Activated T-helper 17 cell treated with anti-CD3 and anti-CD28 coated beads, Interleukin-2, amount 50 U/mL, for 72 hours (primary cell): Measurements from ENCODE around the gene LRFN3. TPM values are rescaled to one million over a fixed set of nuclear protein-coding genes. Genes with fewer than 3 reads are reported as not detected.

Experiments used
- ATAC-seq: fragments of 150-1000 bp; cut with Tn5 transposase; replicated peaks from 2 replicates; pipeline ENCODE4 v1.10.0; 2021; ENCODE audit warnings: mild to moderate bottlenecking, moderate library complexity
- H3K27ac Mint-ChIP-seq: one replicate; pipeline ENCODE4 v1.8.0; 2022; ENCODE audit warnings: mixed read lengths
- H3K27me3 Mint-ChIP-seq: one replicate; pipeline ENCODE4 v1.8.0; 2022; ENCODE audit warnings: mixed read lengths
- H3K36me3 Mint-ChIP-seq: one replicate; pipeline ENCODE4 v1.8.0; 2022; ENCODE audit warnings: low read depth, mild to moderate bottlenecking, mixed read lengths
- H3K4me1 Mint-ChIP-seq: one replicate; pipeline ENCODE4 v1.8.0; 2022; ENCODE audit warnings: mixed read lengths
- H3K4me3 Mint-ChIP-seq: one replicate; pipeline ENCODE4 v1.8.0; 2022; ENCODE audit warnings: mild to moderate bottlenecking, mixed read lengths
- H3K9me3 Mint-ChIP-seq: one replicate; pipeline ENCODE4 v1.8.0; 2022; ENCODE audit warnings: mixed read lengths
- total RNA-seq, 2 donors: library from RNA; stranded (reverse); gene quantifications; one replicate each; pipeline ENCODE4 v1.2.3, GENCODE V29; 2022

Gene LRFN3
- total RNA-seq, 2 donors from 2014 or later, result 9.8 to 15.1 TPM

GRCh38 chr19:35915443-35915842, 20.7 kb upstream of the LRFN3 start:
- Mint-ChIP-seq H3K27me3 (no peaks in the 10 kb centered on the region), H3K9me3 (no peaks in the 10 kb centered on the region), H3K4me3 (no peak overlapping the region), H3K4me1 (no peaks in the 10 kb centered on the region), H3K36me3 (no peaks in the 10 kb centered on the region), H3K27ac (no peak overlapping the region)
- peak; percentile 32 for ATAC-seq

GRCh38 chr19:35919306-35919705, 16.9 kb upstream of the LRFN3 start:
- Mint-ChIP-seq H3K36me3 (no peaks in the 10 kb centered on the region), H3K4me3 (no peak overlapping the region), H3K4me1 (no peaks in the 10 kb centered on the region), H3K27me3 (no peaks in the 10 kb centered on the region), H3K27ac (no peak overlapping the region), H3K9me3 (no peaks in the 10 kb centered on the region)
- ATAC-seq, result no peak

GRCh38 chr19:35921012-35921411, 15.2 kb upstream of the LRFN3 start:
- ATAC-seq, result no peak
- Mint-ChIP-seq H3K4me3 (no peak overlapping the region), H3K36me3 (no peaks in the 10 kb centered on the region), H3K4me1 (no peaks in the 10 kb centered on the region), H3K27ac (no peak overlapping the region), H3K27me3 (no peaks in the 10 kb centered on the region), H3K9me3 (peaks cover 4% of the 10 kb centered on the region)

- no peak overlapping the region for H3K4me3 Mint-ChIP-seq
Observed at GRCh38 chr19:35925501-35925900, 10.7 kb upstream of the LRFN3 start.

DNA sequence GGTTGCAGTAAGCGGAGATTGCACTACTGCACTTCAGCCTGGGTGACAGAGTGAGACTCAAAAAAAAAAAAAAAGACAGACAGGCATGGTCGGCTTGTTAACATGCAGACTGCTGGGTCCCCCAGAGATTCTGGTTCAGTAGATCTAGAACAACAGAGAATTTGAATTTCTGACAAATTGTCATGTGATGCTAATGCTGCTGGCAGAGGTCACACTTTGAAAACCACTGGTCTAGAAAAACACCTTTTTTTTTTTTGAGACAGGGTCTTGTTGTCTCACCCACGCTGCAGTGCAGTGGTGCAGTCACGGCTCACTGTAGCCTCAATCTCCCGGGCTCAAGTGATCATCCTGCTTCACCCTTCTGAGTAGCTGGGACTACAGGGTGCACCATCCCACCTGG, 7.7 kb upstream of the LRFN3 start:
- no peak overlapping the region for H3K4me3 Mint-ChIP-seq
- peaks cover 25% of the 10 kb centered on the region for H3K4me1 Mint-ChIP-seq
- peaks cover 8% of the 10 kb centered on the region for H3K9me3 Mint-ChIP-seq
- no peaks in the 10 kb centered on the region for H3K36me3 Mint-ChIP-seq
- no peak for ATAC-seq
- no peak overlapping the region for H3K27ac Mint-ChIP-seq
- H3K27me3 Mint-ChIP-seq, result no peaks in the 10 kb centered on the region

More at GRCh38 chr19:35925501-35925900, 10.7 kb upstream of the LRFN3 start:
- Mint-ChIP-seq H3K4me1 (peaks cover 12% of the 10 kb centered on the region), H3K27ac (no peak overlapping the region), H3K9me3 (peaks cover 8% of the 10 kb centered on the region), H3K36me3 (no peaks in the 10 kb centered on the region), H3K27me3 (no peaks in the 10 kb centered on the region)
- ATAC-seq, result no peak

DNA sequence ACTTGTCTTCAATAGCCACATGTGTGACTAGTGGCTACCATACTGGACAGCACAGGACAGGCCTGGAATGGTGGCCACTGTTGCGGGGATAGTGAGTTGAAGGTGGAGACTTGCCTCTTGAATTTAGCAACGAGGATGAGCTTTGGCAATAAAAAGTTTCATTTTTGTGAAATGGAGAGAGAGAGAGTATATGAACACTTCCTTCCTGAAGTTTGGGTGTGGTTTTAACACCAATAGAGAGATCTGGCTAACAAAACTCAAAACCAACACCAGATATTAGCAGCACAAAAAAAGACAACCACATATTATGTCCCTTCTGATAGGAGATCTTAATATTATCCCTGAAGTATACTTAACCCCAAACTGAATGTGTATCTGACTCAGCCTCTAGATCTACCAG, 6.3 kb upstream of the LRFN3 start:
- no peak for ATAC-seq
- Mint-ChIP-seq H3K4me3 (peak overlapping the region; percentile 85), H3K27ac (peak overlapping the region; percentile 86), H3K27me3 (no peaks in the 10 kb centered on the region), H3K36me3 (no peaks in the 10 kb centered on the region), H3K9me3 (peaks cover 8% of the 10 kb centered on the region), H3K4me1 (peaks cover 25% of the 10 kb centered on the region)

- peaks cover 31% of the 10 kb centered on the region for H3K4me1 Mint-ChIP-seq
- peak overlapping the region; percentile 85 for H3K4me3 Mint-ChIP-seq
- no peaks in the 10 kb centered on the region for H3K27me3 Mint-ChIP-seq
- ATAC-seq, result peak; percentile 96
- peaks cover 4% of the 10 kb centered on the region for H3K9me3 Mint-ChIP-seq
- H3K27ac Mint-ChIP-seq, result peak overlapping the region; percentile 60
- no peaks in the 10 kb centered on the region for H3K36me3 Mint-ChIP-seq
Observed at GRCh38 chr19:35931161-35931873, 4.9 kb upstream of the LRFN3 start.

- peaks cover 27% of the 10 kb centered on the region for H3K4me1 Mint-ChIP-seq
- no peaks in the 10 kb centered on the region for H3K36me3 Mint-ChIP-seq
- H3K27ac Mint-ChIP-seq, result peak overlapping the region; percentile 60
- H3K9me3 Mint-ChIP-seq, result peaks cover 4% of the 10 kb centered on the region
- peak; percentile 9 for ATAC-seq
- H3K4me3 Mint-ChIP-seq, result peak overlapping the region; percentile 85
- H3K27me3 Mint-ChIP-seq, result no peaks in the 10 kb centered on the region
Observed at GRCh38 chr19:35931874-35932202, 4.3 kb upstream of the LRFN3 start.

GRCh38 chr19:35932291-35932936, 3.8 kb upstream of the LRFN3 start:
- Mint-ChIP-seq H3K4me1 (peaks cover 27% of the 10 kb centered on the region), H3K36me3 (no peaks in the 10 kb centered on the region), H3K27ac (peak overlapping the region; percentile 60), H3K27me3 (no peaks in the 10 kb centered on the region), H3K4me3 (peak overlapping the region; percentile 85), H3K9me3 (peaks cover 4% of the 10 kb centered on the region)
- ATAC-seq, result no peak

- peak overlapping the region; percentile 90 for H3K4me3 Mint-ChIP-seq
- H3K9me3 Mint-ChIP-seq, result no peaks in the 10 kb centered on the region
- no peak overlapping the region for H3K27ac Mint-ChIP-seq
- peaks cover 27% of the 10 kb centered on the region for H3K36me3 Mint-ChIP-seq
- peaks cover 29% of the 10 kb centered on the region for H3K4me1 Mint-ChIP-seq
- no peak for ATAC-seq
- H3K27me3 Mint-ChIP-seq, result no peaks in the 10 kb centered on the region
Observed at GRCh38 chr19:35936738-35937268, 629 bp downstream of the LRFN3 start.

DNA sequence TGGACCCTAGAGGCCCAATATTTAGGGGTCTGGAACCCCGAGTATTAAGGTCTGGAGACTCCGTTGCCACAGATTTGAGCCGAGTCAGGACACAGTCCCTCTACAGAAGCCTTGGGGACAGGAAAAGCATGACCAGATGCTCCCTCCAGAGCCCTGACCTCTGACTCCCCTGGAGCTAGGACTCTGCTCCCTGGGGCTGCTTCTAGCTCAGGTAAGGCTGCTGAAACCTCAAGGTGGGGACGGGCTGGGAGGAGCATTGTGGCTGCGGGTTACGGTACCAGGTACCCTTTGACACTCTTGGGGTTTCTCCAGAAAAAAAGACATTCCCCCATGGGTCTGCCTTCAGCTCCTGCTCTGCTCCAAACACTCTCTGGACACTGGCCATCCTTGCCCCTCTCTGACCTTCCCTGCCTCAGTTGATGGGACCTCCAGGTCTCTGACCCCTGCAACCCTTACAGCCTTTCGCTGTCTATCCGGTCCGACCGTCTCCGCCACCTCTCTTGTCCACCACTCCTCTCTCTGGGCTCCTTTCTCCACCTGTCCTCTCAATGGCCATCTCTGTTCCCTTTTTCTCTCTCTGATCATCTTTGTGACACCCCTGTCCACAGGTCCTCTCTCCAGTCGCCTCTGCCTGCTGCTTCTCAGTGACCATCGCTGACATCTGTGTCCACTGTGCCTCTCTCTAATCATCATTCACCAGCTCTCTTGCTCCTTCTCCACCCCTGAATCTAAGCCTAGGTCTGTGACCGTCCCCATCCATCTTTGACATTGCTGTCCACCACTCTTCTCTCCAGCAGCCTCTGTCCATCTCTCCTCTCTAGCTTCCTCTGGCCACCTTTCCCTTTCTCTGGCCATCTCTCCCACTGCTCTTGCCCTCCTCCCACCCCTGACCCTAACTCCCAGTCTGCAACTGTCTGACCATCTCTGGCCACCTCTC, 1.4 kb downstream of the LRFN3 start:
- Mint-ChIP-seq H3K36me3 (peaks cover 27% of the 10 kb centered on the region), H3K27me3 (no peaks in the 10 kb centered on the region), H3K4me3 (peak overlapping the region; percentile 90), H3K4me1 (peaks cover 25% of the 10 kb centered on the region), H3K27ac (peak overlapping the region; percentile 86), H3K9me3 (no peaks in the 10 kb centered on the region)
- ATAC-seq, result no peak

DNA sequence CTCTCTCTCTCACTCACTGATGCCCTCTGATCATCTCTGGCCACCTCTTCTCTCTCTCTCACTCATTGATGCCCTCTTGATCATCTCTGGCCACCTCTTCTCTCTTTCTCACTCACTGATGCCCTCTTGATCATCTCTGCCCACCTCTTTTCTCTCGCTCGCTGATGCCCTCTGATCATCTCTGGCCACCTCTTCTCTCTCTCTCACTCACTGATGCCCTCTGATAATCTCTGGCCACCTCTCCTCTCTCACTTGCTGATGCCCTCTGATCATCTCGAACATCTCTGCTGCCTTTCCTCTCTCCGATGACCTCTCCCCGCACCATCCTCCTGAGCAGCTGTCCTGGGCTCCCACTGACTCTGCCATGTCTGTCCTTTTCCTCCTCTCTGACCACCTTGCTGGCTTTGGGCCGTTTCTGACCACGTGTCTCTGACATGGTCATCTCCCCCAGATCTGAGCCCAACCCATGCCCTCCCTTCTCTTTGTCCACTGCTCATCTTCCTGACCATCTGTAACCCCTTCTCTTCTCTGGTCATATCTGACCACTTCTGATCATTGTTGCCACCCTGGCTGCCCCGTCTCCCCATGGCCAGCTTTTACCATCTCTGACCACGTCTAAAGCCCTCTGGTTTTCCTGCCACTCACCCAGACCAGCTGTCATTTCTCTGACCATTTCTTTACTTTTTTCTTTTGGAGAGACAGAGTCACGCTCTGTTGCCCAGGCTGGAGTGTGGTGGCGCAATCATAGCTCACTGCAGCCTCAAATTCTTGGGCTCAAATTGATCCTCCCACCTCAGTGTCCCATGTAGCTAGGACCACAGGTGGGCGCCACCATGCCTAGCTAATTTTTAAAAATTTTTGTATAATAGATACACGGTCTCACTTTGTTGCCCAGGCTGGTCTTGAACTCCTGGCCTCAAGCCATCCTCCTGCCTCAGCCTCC, 2.4 kb downstream of the LRFN3 start:
- H3K4me1 Mint-ChIP-seq, result peaks cover 25% of the 10 kb centered on the region
- H3K27ac Mint-ChIP-seq, result peak overlapping the region; percentile 86
- peak overlapping the region; percentile 90 for H3K4me3 Mint-ChIP-seq
- no peak for ATAC-seq
- no peaks in the 10 kb centered on the region for H3K27me3 Mint-ChIP-seq
- peaks cover 30% of the 10 kb centered on the region for H3K36me3 Mint-ChIP-seq
- H3K9me3 Mint-ChIP-seq, result no peaks in the 10 kb centered on the region

DNA sequence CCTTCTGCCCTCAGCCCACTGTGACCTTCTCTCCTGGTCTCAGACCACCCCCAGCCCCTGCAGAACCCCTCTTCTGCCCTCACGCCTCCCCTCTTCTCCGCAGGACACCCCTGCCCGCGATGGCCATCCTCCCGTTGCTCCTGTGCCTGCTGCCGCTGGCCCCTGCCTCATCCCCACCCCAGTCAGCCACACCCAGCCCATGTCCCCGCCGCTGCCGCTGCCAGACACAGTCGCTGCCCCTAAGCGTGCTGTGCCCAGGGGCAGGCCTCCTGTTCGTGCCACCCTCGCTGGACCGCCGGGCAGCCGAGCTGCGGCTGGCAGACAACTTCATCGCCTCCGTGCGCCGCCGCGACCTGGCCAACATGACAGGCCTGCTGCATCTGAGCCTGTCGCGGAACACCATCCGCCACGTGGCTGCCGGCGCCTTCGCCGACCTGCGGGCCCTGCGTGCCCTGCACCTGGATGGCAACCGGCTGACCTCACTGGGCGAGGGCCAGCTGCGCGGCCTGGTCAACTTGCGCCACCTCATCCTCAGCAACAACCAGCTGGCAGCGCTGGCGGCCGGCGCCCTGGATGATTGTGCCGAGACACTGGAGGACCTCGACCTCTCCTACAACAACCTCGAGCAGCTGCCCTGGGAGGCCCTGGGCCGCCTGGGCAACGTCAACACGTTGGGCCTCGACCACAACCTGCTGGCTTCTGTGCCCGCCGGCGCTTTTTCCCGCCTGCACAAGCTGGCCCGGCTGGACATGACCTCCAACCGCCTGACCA, 3.3 kb downstream of the LRFN3 start:
- Mint-ChIP-seq H3K9me3 (no peaks in the 10 kb centered on the region), H3K4me3 (peak overlapping the region; percentile 90), H3K36me3 (peaks cover 39% of the 10 kb centered on the region), H3K27ac (no peak overlapping the region), H3K27me3 (no peaks in the 10 kb centered on the region), H3K4me1 (peaks cover 25% of the 10 kb centered on the region)
- no peak for ATAC-seq
